ENCODE results near the gene AOX1.

GRCh38 chr2:200599206-200599605 is 13.4 kb downstream of the AOX1 start:
- TF ChIP-seq SIN3A (IDR thresholded peaks at IDR 0.05; ENCODE audit: low read depth) (no peak), CTCF (IDR thresholded peaks at IDR 0.05 in 2 of 3, conservative IDR thresholded peaks at IDR 0.05 in 1 of 3; ENCODE audit: borderline replicate concordance in 1 of 3, insufficient read depth in 1 of 3, low read depth in 2 of 3, low read length in 2 of 3) (no peak), ZNF274 (IDR thresholded peaks at IDR 0.05; ENCODE audit: low read depth, low read length) (no peak), POLR2AphosphoS5 (IDR thresholded peaks at IDR 0.05; ENCODE audit: low read depth, low read length) (no peak), CEBPB (IDR thresholded peaks at IDR 0.05; ENCODE audit: low read depth) (no peak), POLR2A (IDR thresholded peaks at IDR 0.05; ENCODE audit: borderline replicate concordance, extremely low read depth, insufficient read depth, insufficient read length) (no peak), RAD21 (IDR thresholded peaks at IDR 0.05; ENCODE audit: low read depth) (no peak)
